GM18502 (cell line): Measurements from ENCODE around the gene MBD6.
A peak's percentile ranks its signal among the peaks of the same experiment; 100 is the strongest.

ENCODE experiments used
- ATAC-seq: cut with Tn5 transposase; IDR thresholded peaks from one replicate; pipeline ENCODE4 v1.9.1; 2021; ENCODE audit warnings: mild to moderate bottlenecking; ENCODE audit not compliant: unreplicated experiment, poor library complexity

Gene MBD6

GRCh38 chr12:57527184-57527583 lies 4.6 kb downstream of the MBD6 start:
- ATAC-seq, result no peak

DNA sequence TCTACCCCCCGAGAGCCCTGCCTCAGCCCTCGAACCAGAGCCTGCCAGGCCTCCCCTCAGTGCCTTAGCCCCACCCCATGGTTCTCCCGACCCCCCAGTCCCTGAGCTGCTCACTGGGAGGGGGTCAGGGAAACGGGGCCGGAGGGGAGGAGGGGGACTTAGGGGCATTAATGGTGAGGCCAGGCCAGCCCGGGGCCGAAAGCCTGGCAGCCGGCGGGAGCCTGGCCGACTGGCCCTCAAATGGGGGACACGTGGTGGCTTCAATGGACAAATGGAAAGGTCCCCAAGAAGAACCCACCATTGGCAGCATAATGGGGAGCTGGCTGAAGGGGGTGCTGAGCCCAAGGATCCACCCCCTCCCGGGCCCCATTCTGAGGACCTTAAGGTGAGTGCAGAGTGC lies 5.6 kb downstream of the MBD6 start:
- ATAC-seq, result no peak

GRCh38 chr12:57528831-57529555 lies 6.4 kb downstream of the MBD6 start:
- no peak for ATAC-seq

GRCh38 chr12:57529831-57530230 lies 7.2 kb downstream of the MBD6 start:
- ATAC-seq, result no peak

GRCh38 chr12:57530396-57531142 lies 7.9 kb downstream of the MBD6 start:
- ATAC-seq, result no peak

DNA sequence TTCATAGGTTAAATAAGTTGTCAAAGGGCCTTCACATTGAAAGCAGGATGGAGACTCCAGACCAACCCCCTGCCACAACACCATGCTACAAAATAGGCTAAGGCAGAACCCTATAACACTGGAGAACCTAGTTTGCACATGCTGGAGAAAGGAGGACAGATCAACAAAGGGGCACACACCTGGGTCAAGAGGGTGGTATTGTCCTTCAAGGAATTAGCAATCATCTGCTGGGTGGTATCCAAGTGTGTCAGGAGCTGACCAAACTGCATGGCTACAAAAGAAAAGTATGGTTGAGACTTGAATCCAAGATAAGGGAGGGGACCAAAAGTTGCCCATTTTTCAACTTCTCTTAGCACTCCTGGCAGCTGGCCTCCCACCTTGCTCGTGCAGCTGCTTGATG lies 9.2 kb downstream of the MBD6 start:
- ATAC-seq, result no peak

DNA sequence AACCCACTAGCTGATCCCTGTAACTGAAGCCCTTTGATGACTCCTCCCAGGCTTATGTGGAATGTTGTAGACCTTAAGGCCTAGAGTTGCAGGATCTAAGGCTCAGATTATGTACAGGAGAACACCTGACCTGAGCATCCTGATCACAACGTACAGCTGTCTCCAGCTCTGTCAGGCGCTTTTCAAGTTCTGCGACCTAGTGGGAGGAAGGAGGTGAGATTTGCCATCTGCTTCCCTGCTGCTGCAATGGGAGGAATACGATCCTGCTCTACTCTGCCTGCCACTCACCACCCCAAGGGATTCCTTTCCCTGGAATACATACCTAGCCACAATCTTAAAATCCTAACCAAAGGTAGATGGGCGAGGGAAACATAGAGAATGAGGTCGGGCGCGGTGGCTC lies 10.5 kb downstream of the MBD6 start:
- ATAC-seq, result no peak

DNA sequence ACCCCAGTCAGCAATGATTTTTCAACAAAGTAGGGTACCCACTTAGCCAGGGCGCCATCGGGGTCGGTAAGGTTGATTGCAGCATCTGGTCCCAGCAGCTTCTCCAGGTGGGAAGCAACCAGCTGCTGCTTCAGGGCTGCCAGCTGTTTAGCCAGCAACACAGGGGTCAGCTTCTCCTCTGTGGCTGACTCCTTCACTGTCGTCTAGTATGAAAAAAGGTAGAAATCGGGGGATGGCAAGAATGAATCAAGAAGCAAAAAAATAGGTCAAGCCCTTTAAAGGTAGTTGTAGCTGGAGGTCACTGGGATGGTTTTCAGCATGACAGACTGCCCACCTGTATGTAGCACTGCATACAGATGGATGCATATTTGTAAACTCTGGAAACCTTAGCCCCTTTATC lies 11.6 kb downstream of the MBD6 start:
- ATAC-seq, result no peak

GRCh38 chr12:57534991-57535543 lies 12.4 kb downstream of the MBD6 start:
- ATAC-seq, result no peak

GRCh38 chr12:57535764-57536596 lies 13.4 kb downstream of the MBD6 start:
- ATAC-seq, result no peak

DNA sequence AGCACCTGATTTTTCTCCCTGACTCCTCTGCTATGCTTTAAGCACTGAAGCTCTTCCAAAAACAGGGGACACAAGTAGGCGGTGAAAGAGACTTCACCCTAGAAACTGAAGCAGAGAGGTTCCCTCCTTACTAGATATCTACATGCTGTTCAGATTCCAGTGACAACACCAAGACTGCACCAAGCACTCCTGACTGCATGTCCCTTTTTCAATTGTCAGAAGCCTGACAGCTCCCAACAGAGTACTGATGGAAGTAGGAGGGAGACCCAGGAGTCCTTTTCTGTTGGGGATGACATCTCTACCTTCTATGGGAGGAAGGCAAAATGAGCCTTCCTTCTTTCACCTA lies 13.9 kb downstream of the MBD6 start:
- ATAC-seq, result no peak

- ATAC-seq, result no peak
These were observed 16.6 kb downstream of the MBD6 start for GRCh38 chr12:57539134-57539768.

DNA sequence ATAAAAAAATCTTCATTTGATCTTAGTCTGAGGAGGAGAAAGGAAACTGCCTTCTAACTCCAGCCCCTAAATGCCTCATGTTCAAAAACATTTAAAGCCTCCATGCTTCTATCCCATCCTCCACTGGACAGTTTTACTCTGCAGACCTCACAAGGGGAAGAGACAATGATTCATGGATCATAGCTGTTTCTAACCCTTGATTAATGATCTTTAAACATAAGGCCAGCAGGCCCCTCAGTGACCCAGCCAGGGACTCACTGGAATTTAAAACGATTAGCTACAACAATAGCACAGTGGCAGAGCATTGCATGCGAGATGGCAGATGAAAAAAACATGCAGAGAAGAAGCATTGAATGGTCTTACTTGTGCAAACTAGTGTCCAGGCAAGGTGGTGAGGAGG lies 18.4 kb downstream of the MBD6 start:
- ATAC-seq, result no peak

- ATAC-seq, result no peak
These were observed 19.1 kb downstream of the MBD6 start for GRCh38 chr12:57541717-57542116.

DNA sequence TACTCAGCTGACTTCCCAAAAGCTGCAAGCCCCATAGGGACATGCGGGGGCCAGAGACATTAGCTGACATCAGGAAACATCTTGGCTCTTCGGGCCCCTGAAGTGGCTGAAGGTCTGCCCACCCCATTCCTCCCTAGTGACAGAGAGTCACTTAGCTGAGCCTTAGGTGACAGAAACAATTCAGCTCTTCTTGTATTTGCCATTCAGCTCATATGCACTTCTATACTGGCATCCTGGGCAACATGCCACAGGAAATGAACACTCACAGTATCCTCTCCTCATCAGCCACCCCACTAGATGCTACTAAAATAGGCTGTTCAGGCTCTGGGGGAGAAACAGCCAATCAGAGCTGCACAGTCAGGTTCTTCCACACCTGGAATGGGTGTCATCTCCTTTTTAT lies 21.0 kb downstream of the MBD6 start:
- no peak for ATAC-seq

GRCh38 chr12:57545809-57546437 lies 23.3 kb downstream of the MBD6 start:
- peak; percentile 1 for ATAC-seq

GRCh38 chr12:57546438-57547287 lies 24.0 kb downstream of the MBD6 start, which contains the start of gene DCTN2:
Gene DCTN2, minus strand, starts transcription at chr12:57547192. Its CDS starts 129 bp downstream, at chr12:57547063.
- ATAC-seq, result peak; percentile 98

- ATAC-seq, result no peak
These were observed 24.8 kb downstream of the MBD6 start for GRCh38 chr12:57547288-57548012.

GRCh38 chr12:57548013-57548315 lies 25.3 kb downstream of the MBD6 start:
- ATAC-seq, result no peak
